Measurements from ENCODE around the gene SPAAR.
"Not testable (repeated sequence)": the region's sequence is repeated elsewhere in the genome, so short reads cannot be mapped to it uniquely, and the experiment has no call there.

The SPAAR gene

GRCh38 chr9:35892051-35892450 lies 17.2 kb upstream of the SPAAR start:
- no peaks in the 10 kb centered on the region for H3K9me2 ChIP-seq (replicated peaks; ENCODE audit: low read depth, low read length)
- no peak overlapping the region for H3K4me3 ChIP-seq (ENCODE audit: low read length, poor library complexity, severe bottlenecking)
- H3K9me3 ChIP-seq (ENCODE audit: insufficient read depth, low read depth, low read length): no peaks in the 10 kb centered on the region
- no peak overlapping the region for H3K9ac ChIP-seq (ENCODE audit: low read depth, low read length, poor library complexity, severe bottlenecking)
- no peaks in the 10 kb centered on the region for H3K4me1 ChIP-seq (ENCODE audit: insufficient read depth, low read length, poor library complexity, severe bottlenecking)
- H3K36me3 ChIP-seq (ENCODE audit: insufficient read depth, low read length): no peaks in the 10 kb centered on the region
- no peaks in the 10 kb centered on the region for H3F3A ChIP-seq (ENCODE audit: low read depth)
- H3K4me2 ChIP-seq (ENCODE audit: low read depth, low read length, poor library complexity, severe bottlenecking): no peak overlapping the region
- no peaks in the 10 kb centered on the region for H4K20me1 ChIP-seq (ENCODE audit: insufficient read depth, low read length, poor library complexity, severe bottlenecking)
- TF ChIP-seq CTCF (conservative IDR thresholded peaks at IDR 0.05; ENCODE audit: low read length) (no peak), EZH2phosphoT487 (IDR thresholded peaks at IDR 0.05; ENCODE audit: borderline replicate concordance) (no peak)
- H3K27me3 ChIP-seq (ENCODE audit: insufficient read depth, low read length, poor library complexity, severe bottlenecking): no peaks in the 10 kb centered on the region
- H3K79me2 ChIP-seq (ENCODE audit: insufficient read depth, low read length): no peaks in the 10 kb centered on the region
- no peak overlapping the region for H2AFZ ChIP-seq (ENCODE audit: low read length)

GRCh38 chr9:35896570-35896969 lies 12.7 kb upstream of the SPAAR start:
- Histone ChIP-seq H3F3A (ENCODE audit: low read depth) (no peaks in the 10 kb centered on the region), H3K9me3 (ENCODE audit: insufficient read depth, low read depth, low read length) (no peaks in the 10 kb centered on the region), H3K4me1 (ENCODE audit: insufficient read depth, low read length, poor library complexity, severe bottlenecking) (no peaks in the 10 kb centered on the region), H3K4me3 (ENCODE audit: low read length, poor library complexity, severe bottlenecking) (no peak overlapping the region), H3K9me2 (replicated peaks; ENCODE audit: low read depth, low read length) (no peaks in the 10 kb centered on the region), H3K79me2 (ENCODE audit: insufficient read depth, low read length) (no peaks in the 10 kb centered on the region), H3K4me2 (ENCODE audit: low read depth, low read length, poor library complexity, severe bottlenecking) (no peak overlapping the region), H4K20me1 (ENCODE audit: insufficient read depth, low read length, poor library complexity, severe bottlenecking) (no peaks in the 10 kb centered on the region), H3K9ac (ENCODE audit: low read depth, low read length, poor library complexity, severe bottlenecking) (no peak overlapping the region), H2AFZ (ENCODE audit: low read length) (no peak overlapping the region), H3K36me3 (ENCODE audit: insufficient read depth, low read length) (no peaks in the 10 kb centered on the region), H3K27me3 (ENCODE audit: insufficient read depth, low read length, poor library complexity, severe bottlenecking) (no peaks in the 10 kb centered on the region)
- no peak for TF ChIP-seq CTCF (conservative IDR thresholded peaks at IDR 0.05; ENCODE audit: low read length)
- no peak for TF ChIP-seq EZH2phosphoT487 (IDR thresholded peaks at IDR 0.05; ENCODE audit: borderline replicate concordance)

- H3K9me2 ChIP-seq (replicated peaks; ENCODE audit: low read depth, low read length); H3K9me3 ChIP-seq (ENCODE audit: insufficient read depth, low read depth, low read length); H3F3A ChIP-seq (ENCODE audit: low read depth); H4K20me1 ChIP-seq (ENCODE audit: insufficient read depth, low read length, poor library complexity, severe bottlenecking); H2AFZ ChIP-seq (ENCODE audit: low read length); H3K4me3 ChIP-seq (ENCODE audit: low read length, poor library complexity, severe bottlenecking); H3K27me3 ChIP-seq (ENCODE audit: insufficient read depth, low read length, poor library complexity, severe bottlenecking); H3K4me1 ChIP-seq (ENCODE audit: insufficient read depth, low read length, poor library complexity, severe bottlenecking); H3K36me3 ChIP-seq (ENCODE audit: insufficient read depth, low read length); H3K4me2 ChIP-seq (ENCODE audit: low read depth, low read length, poor library complexity, severe bottlenecking); H3K9ac ChIP-seq (ENCODE audit: low read depth, low read length, poor library complexity, severe bottlenecking); H3K79me2 ChIP-seq (ENCODE audit: insufficient read depth, low read length): not testable (repeated sequence)
Observed at GRCh38 chr9:35897376-35898099, 11.8 kb upstream of the SPAAR start.

GRCh38 chr9:35898337-35898736 lies 11.0 kb upstream of the SPAAR start:
- H3K79me2 ChIP-seq (ENCODE audit: insufficient read depth, low read length): no peaks in the 10 kb centered on the region
- H3K4me2 ChIP-seq (ENCODE audit: low read depth, low read length, poor library complexity, severe bottlenecking): no peak overlapping the region
- no peak for TF ChIP-seq EZH2phosphoT487 (IDR thresholded peaks at IDR 0.05; ENCODE audit: borderline replicate concordance)
- TF ChIP-seq CTCF (conservative IDR thresholded peaks at IDR 0.05; ENCODE audit: low read length): no peak
- H2AFZ ChIP-seq (ENCODE audit: low read length): no peak overlapping the region
- H3K9me3 ChIP-seq (ENCODE audit: insufficient read depth, low read depth, low read length): no peaks in the 10 kb centered on the region
- H3F3A ChIP-seq (ENCODE audit: low read depth): no peaks in the 10 kb centered on the region
- no peak overlapping the region for H3K4me3 ChIP-seq (ENCODE audit: low read length, poor library complexity, severe bottlenecking)
- no peak overlapping the region for H3K9ac ChIP-seq (ENCODE audit: low read depth, low read length, poor library complexity, severe bottlenecking)
- H3K9me2 ChIP-seq (replicated peaks; ENCODE audit: low read depth, low read length): no peaks in the 10 kb centered on the region
- no peaks in the 10 kb centered on the region for H4K20me1 ChIP-seq (ENCODE audit: insufficient read depth, low read length, poor library complexity, severe bottlenecking)
- H3K27me3 ChIP-seq (ENCODE audit: insufficient read depth, low read length, poor library complexity, severe bottlenecking): no peaks in the 10 kb centered on the region
- H3K4me1 ChIP-seq (ENCODE audit: insufficient read depth, low read length, poor library complexity, severe bottlenecking): no peaks in the 10 kb centered on the region
- no peaks in the 10 kb centered on the region for H3K36me3 ChIP-seq (ENCODE audit: insufficient read depth, low read length)

Measured in Loucy (cell line).